Measurements from ENCODE around the gene DOK4.
"Not testable (repeated sequence)": the region's sequence is repeated elsewhere in the genome, so short reads cannot be mapped to it uniquely, and the experiment has no call there.

DOK4 gene

DNA sequence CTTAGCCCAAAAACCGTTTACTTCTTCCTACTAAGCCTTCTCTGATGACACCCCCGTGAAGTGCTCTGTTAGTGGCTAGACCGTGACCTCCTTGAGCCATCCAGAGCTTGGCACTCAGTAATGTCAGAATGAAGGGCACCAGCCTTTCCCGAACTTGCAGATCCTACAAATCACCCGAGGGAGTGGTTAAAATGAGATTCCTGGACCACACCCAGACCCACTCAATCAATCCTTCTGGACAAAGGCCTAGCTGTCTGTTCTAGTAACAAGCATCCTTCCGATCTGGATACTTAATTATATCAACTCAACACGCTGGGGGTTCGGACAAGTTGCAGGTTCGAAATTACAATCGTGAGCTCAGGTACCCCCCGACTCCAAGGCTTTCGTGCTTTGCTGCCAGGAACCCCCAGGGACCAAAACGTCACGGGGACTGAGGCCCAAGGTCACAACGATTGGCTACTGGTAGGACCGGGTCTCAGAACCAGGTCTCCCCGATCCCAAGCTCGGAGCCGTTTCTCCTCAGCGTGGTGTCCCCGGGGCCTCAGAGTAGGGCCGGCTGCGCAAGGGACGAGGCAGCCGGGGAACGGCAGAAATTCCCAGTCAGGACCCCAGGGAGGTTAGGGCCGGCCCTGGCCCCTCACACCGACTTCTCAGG is 39.6 kb downstream of the DOK4 start:
- Histone ChIP-seq H3K9me3 (ENCODE audit: insufficient read depth, low read depth, low read length) (no peaks in the 10 kb centered on the region), H3K36me3 (ENCODE audit: insufficient read depth, low read depth, low read length) (peaks cover 12% of the 10 kb centered on the region), H3K4me3 (ENCODE audit: low read length) (peak overlapping the region; percentile 95), H3K27ac (ENCODE audit: low read length) (no peak overlapping the region), H3K9ac (ENCODE audit: low read depth, low read length) (peak overlapping the region; percentile 97), H3K4me1 (ENCODE audit: insufficient read depth, low read length) (peaks cover 4% of the 10 kb centered on the region; the same call in 1 of the 2 replicates), H3K27me3 (ENCODE audit: insufficient read depth, low read length) (no peaks in the 10 kb centered on the region)

DNA sequence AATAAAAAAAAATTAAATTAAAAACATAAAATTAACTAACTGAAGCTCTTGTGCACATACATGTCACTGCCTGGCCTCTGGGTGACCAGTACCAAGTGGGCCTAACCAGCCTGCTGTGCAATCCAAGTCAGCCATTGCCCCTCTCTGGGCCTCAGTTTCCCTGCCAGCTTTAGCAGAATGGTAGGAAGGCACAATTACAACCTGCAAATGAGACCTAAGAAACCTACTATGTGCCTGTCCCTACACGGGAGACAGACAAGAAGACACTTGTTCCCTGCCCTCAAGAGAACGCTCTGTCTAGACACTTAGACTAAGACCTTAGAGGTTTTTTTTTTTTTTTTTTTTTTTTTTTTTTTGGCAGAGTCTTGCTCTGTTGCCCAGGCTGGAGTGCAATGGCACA is 40.8 kb downstream of the DOK4 start:
- Histone ChIP-seq H3K4me3 (ENCODE audit: low read length) (no peak overlapping the region), H3K9ac (ENCODE audit: low read depth, low read length) (no peak overlapping the region), H3K4me1 (ENCODE audit: insufficient read depth, low read length) (peaks cover 4% of the 10 kb centered on the region; the same call in 1 of the 2 replicates), H3K27me3 (ENCODE audit: insufficient read depth, low read length) (no peaks in the 10 kb centered on the region), H3K9me3 (ENCODE audit: insufficient read depth, low read depth, low read length) (peaks cover 11% of the 10 kb centered on the region), H3K36me3 (ENCODE audit: insufficient read depth, low read depth, low read length) (peaks cover 10% of the 10 kb centered on the region), H3K27ac (ENCODE audit: low read length) (no peak overlapping the region)

DNA sequence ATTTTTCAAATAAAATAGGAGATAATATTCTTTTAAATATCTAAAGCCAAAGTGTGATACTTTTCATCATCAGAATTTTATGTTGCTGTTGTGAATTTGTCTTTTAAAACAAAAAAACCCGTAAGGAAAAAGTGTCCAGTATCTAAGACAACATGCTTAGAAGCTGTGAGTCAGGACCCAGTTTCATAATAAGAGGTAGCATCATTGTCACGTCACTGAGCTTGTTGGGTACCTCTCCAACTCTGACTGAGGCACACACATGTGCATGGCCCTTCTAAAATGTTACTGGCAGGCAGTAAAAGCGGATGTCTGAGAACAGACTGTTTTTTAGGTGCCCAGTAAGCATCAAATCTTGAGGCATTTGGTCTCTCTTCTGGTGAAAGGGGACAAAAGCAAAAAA is 41.6 kb downstream of the DOK4 start:
- Histone ChIP-seq H3K27me3 (ENCODE audit: insufficient read depth, low read length) (no peaks in the 10 kb centered on the region), H3K27ac (ENCODE audit: low read length) (no peak overlapping the region), H3K36me3 (ENCODE audit: insufficient read depth, low read depth, low read length) (peaks cover 17% of the 10 kb centered on the region), H3K9ac (ENCODE audit: low read depth, low read length) (no peak overlapping the region), H3K4me1 (ENCODE audit: insufficient read depth, low read length) (peaks cover 4% of the 10 kb centered on the region; the same call in 1 of the 2 replicates), H3K9me3 (ENCODE audit: insufficient read depth, low read depth, low read length) (peaks cover 17% of the 10 kb centered on the region), H3K4me3 (ENCODE audit: low read length) (no peak overlapping the region)

DNA sequence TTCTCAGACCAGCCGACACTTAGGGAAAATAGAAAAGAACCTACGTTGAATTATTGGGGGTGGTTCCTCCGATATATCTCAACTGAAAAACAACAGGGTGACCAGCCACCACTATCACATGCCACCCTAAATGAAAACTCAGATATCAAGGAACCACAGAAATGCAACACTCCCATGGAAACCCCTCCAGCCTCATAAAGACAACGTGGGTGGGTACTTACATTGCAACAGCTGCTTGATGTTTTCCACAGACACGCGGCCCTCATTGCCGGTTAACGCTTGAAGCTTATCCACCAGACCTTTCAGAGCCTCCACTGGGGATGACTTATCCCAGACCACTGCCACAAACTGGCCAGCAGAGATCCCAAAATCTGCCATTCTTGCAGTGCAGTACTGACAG is 45.7 kb downstream of the DOK4 start:
- H3K27me3 ChIP-seq (ENCODE audit: insufficient read depth, low read length); H3K9ac ChIP-seq (ENCODE audit: low read depth, low read length); H3K4me3 ChIP-seq (ENCODE audit: low read length); H3K27ac ChIP-seq (ENCODE audit: low read length); H3K4me1 ChIP-seq (ENCODE audit: insufficient read depth, low read length): not testable (repeated sequence)
- peaks cover 17% of the 10 kb centered on the region for H3K9me3 ChIP-seq (ENCODE audit: insufficient read depth, low read depth, low read length)
- peaks cover 53% of the 10 kb centered on the region for H3K36me3 ChIP-seq (ENCODE audit: insufficient read depth, low read depth, low read length)

DNA sequence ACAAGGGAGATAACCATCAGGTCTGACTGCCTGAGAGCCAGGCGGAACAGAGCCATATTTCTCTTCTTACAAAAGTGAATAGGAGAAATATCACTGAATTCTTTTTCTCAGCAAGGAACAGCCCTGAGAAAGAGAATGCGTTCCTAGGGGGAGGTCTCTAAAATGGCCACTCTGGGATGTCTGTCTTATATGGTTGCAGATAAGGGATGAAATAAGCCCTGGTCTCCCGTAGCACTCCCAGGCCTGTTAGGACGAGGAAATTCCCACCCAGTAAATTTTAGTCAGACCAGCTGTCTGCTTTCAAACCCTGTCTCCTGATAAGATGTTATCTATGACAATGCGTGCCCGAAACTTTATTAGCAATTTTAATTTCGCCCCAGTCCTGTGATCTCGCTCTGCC is 46.3 kb downstream of the DOK4 start:
- not testable (repeated sequence) for H3K9ac ChIP-seq (ENCODE audit: low read depth, low read length); H3K4me1 ChIP-seq (ENCODE audit: insufficient read depth, low read length); H3K4me3 ChIP-seq (ENCODE audit: low read length); H3K27ac ChIP-seq (ENCODE audit: low read length); H3K27me3 ChIP-seq (ENCODE audit: insufficient read depth, low read length)
- Histone ChIP-seq H3K9me3 (ENCODE audit: insufficient read depth, low read depth, low read length) (peaks cover 17% of the 10 kb centered on the region), H3K36me3 (ENCODE audit: insufficient read depth, low read depth, low read length) (peaks cover 57% of the 10 kb centered on the region)

DNA sequence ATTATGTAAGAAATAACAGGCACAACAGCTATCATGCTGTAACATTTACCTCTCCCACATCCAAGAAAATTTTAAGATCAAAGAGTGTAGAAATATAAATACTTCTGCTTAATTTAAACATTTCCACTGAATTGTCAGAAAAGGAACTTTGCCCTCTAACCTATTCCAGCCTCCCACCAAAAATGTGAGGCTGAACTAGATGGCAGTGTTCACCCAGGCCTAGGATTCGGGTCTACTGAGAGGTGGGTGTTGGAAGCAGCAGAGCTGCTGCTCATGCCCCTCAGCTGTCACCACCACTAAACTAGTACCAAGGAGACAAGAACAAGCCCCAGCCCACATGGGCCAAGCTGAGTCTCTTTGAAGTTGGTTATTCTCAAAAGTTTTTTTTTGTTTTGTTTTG is 50.5 kb downstream of the DOK4 start:
- H3K36me3 ChIP-seq (ENCODE audit: insufficient read depth, low read depth, low read length) = peaks cover 92% of the 10 kb centered on the region
- no peak overlapping the region for H3K27ac ChIP-seq (ENCODE audit: low read length)
- H3K9ac ChIP-seq (ENCODE audit: low read depth, low read length) = no peak overlapping the region
- no peaks in the 10 kb centered on the region for H3K4me1 ChIP-seq (ENCODE audit: insufficient read depth, low read length)
- no peaks in the 10 kb centered on the region for H3K27me3 ChIP-seq (ENCODE audit: insufficient read depth, low read length)
- H3K4me3 ChIP-seq (ENCODE audit: low read length) = no peak overlapping the region
- peaks cover 10% of the 10 kb centered on the region for H3K9me3 ChIP-seq (ENCODE audit: insufficient read depth, low read depth, low read length)

DNA sequence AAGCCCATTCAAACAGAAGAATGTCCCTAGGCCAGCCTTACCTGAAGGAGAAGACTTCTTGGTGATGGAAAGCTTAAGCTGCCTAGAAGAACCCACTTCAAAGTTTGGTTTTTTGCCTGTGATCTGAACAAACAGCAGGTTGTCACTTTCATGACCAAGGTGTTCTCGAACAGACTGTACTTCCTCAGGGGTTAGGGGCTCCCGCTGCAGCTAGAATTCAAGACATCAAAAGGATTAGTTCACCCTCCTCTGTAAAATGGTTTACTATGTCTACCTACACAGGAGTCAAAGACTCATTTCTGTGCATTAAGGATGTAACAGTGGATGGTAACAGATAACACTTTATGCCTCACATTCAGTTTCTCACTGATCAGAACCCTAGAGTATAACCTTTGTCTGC is 52.3 kb downstream of the DOK4 start:
- Histone ChIP-seq H3K9me3 (ENCODE audit: insufficient read depth, low read depth, low read length) (no peaks in the 10 kb centered on the region), H3K36me3 (ENCODE audit: insufficient read depth, low read depth, low read length) (peaks cover 91% of the 10 kb centered on the region), H3K27me3 (ENCODE audit: insufficient read depth, low read length) (no peaks in the 10 kb centered on the region), H3K4me3 (ENCODE audit: low read length) (no peak overlapping the region), H3K9ac (ENCODE audit: low read depth, low read length) (no peak overlapping the region), H3K4me1 (ENCODE audit: insufficient read depth, low read length) (no peaks in the 10 kb centered on the region), H3K27ac (ENCODE audit: low read length) (no peak overlapping the region)

DNA sequence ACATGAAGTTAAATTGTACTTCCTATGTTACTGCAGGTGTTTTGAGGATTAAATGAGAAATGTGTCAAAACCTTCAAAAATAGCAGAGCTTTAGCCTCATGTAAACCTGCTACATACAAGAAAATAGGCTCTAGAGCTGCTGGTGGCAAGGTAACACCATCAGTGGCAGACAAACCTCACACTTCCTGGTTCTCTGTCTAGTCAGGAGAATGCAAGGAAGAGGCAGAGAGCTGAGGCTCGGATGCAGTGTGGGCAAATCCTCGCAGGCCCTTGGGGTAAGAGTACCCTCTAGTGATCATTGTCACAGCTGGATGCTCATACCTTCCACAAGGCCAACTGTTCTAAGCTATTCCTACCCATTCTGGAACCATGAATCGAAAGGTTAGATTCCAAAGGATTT is 53.3 kb downstream of the DOK4 start:
- H3K27me3 ChIP-seq (ENCODE audit: insufficient read depth, low read length) = no peaks in the 10 kb centered on the region
- no peak overlapping the region for H3K27ac ChIP-seq (ENCODE audit: low read length)
- H3K9me3 ChIP-seq (ENCODE audit: insufficient read depth, low read depth, low read length) = no peaks in the 10 kb centered on the region
- H3K4me3 ChIP-seq (ENCODE audit: low read length) = no peak overlapping the region
- H3K36me3 ChIP-seq (ENCODE audit: insufficient read depth, low read depth, low read length) = peaks cover 91% of the 10 kb centered on the region
- H3K9ac ChIP-seq (ENCODE audit: low read depth, low read length) = no peak overlapping the region
- no peaks in the 10 kb centered on the region for H3K4me1 ChIP-seq (ENCODE audit: insufficient read depth, low read length)

DNA sequence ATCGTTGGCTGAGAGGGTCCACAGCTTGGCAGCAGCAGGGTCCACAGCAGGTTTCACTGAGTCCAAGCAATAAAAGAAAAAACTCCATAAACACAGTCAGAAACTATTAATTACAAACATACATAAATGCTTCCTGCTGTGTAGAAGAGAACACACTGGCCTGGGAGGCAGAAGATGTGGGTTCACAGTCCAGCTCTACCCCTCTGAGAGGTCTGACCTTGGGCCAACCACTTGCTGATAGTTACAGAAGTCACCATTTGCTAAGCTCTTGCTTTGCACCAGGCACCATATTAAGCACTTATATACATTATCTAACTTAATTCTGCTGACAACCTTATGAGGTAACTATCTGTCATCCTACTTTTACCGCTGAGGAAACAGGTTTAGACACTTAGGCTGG is 53.8 kb downstream of the DOK4 start:
- H3K4me1 ChIP-seq (ENCODE audit: insufficient read depth, low read length) = no peaks in the 10 kb centered on the region
- H3K27me3 ChIP-seq (ENCODE audit: insufficient read depth, low read length) = no peaks in the 10 kb centered on the region
- H3K9ac ChIP-seq (ENCODE audit: low read depth, low read length) = no peak overlapping the region
- H3K36me3 ChIP-seq (ENCODE audit: insufficient read depth, low read depth, low read length) = peaks cover 91% of the 10 kb centered on the region
- H3K4me3 ChIP-seq (ENCODE audit: low read length) = no peak overlapping the region
- H3K27ac ChIP-seq (ENCODE audit: low read length) = no peak overlapping the region
- no peaks in the 10 kb centered on the region for H3K9me3 ChIP-seq (ENCODE audit: insufficient read depth, low read depth, low read length)

DNA sequence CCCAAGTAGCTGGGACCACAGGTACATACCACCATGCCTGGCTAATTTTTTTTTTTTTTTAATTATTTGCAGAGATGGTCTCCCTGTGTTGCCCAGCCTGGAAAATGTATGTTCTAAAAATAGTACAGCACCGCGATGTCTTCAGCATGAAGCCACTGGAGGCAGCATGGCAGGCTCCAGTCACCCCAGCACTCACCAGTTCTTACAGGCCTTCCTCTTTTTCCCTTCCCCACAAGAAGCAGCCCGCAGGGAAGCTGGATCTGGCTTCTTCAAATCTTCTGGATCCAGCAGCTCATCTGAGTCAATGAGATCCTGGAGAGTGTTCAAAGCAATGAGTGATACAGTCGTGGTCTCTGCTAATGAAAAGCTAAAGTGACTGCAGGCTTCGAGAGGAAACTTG is 55.3 kb downstream of the DOK4 start:
- Histone ChIP-seq H3K9me3 (ENCODE audit: insufficient read depth, low read depth, low read length) (no peaks in the 10 kb centered on the region), H3K9ac (ENCODE audit: low read depth, low read length) (no peak overlapping the region), H3K36me3 (ENCODE audit: insufficient read depth, low read depth, low read length) (peaks cover 84% of the 10 kb centered on the region), H3K4me1 (ENCODE audit: insufficient read depth, low read length) (no peaks in the 10 kb centered on the region), H3K4me3 (ENCODE audit: low read length) (no peak overlapping the region), H3K27ac (ENCODE audit: low read length) (no peak overlapping the region), H3K27me3 (ENCODE audit: insufficient read depth, low read length) (no peaks in the 10 kb centered on the region)

DNA sequence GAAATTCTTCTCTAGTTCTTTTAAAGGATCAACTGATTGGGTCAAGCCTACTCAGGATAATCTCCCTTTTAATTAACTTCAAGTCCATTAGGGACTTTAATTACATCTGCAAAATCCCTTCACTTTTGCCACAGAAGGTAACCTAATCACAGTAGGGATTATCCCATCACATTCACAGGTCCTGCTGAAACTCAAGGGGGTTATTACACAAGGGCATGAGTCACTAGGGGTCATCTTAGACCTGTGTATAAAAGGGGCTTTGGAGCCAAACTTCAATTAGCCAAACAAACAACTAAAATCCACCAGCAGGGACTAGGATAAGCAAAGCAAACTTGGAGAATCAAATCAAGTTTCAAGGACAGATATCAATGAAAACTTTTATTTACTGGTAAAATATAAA is 58.5 kb downstream of the DOK4 start:
- H3K27me3 ChIP-seq (ENCODE audit: insufficient read depth, low read length) = no peaks in the 10 kb centered on the region
- H3K36me3 ChIP-seq (ENCODE audit: insufficient read depth, low read depth, low read length) = peaks cover 55% of the 10 kb centered on the region
- H3K4me1 ChIP-seq (ENCODE audit: insufficient read depth, low read length) = no peaks in the 10 kb centered on the region
- H3K9ac ChIP-seq (ENCODE audit: low read depth, low read length) = no peak overlapping the region
- H3K4me3 ChIP-seq (ENCODE audit: low read length) = no peak overlapping the region
- H3K27ac ChIP-seq (ENCODE audit: low read length) = no peak overlapping the region
- H3K9me3 ChIP-seq (ENCODE audit: insufficient read depth, low read depth, low read length) = no peaks in the 10 kb centered on the region

DNA sequence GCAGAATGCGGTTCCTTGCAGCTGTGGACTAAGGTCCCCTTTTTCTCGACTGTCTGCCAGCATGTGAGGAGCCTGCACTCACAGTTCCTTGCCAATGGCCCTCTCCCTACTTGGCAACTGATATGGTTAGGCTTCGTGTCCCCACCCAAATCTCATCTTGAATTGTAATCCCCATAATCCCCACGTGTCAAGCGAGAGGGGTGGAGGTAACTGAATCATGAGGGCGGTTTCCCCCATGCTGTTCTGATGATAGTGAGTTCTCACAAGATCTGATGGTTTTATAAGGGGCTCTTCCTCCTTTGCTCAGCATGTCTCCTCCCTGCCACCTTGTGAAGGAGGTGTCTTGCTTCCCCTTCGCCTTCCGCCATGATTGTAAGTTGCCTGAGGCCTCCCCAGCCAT is 59.0 kb downstream of the DOK4 start:
- H3K36me3 ChIP-seq (ENCODE audit: insufficient read depth, low read depth, low read length) = peaks cover 50% of the 10 kb centered on the region

More for the DNA sequence above, 59.0 kb downstream of the DOK4 start:
- no peaks in the 10 kb centered on the region for H3K9me3 ChIP-seq (ENCODE audit: insufficient read depth, low read depth, low read length)
- no peaks in the 10 kb centered on the region for H3K4me1 ChIP-seq (ENCODE audit: insufficient read depth, low read length)
- H3K27ac ChIP-seq (ENCODE audit: low read length) = no peak overlapping the region
- no peak overlapping the region for H3K4me3 ChIP-seq (ENCODE audit: low read length)
- H3K9ac ChIP-seq (ENCODE audit: low read depth, low read length) = no peak overlapping the region
- H3K27me3 ChIP-seq (ENCODE audit: insufficient read depth, low read length) = no peaks in the 10 kb centered on the region

All from iPS-20b (cell line).